Mesenchymal stem cell (in vitro differentiated cells and primary cell): ENCODE measurements around the gene CFAP97D1.

Experiments
- DNase-seq: peaks from one replicate; pipeline ENCODE4 v3.0.0-alpha.2; 2013
- H2AFZ ChIP-seq: one replicate; pipeline ENCODE4 v1.6.1; 2013; ENCODE audit warnings: low read depth, mild to moderate bottlenecking, control low read depth, inconsistent platforms, low read length, moderate library complexity
- H2AK5ac ChIP-seq: 2 replicates; pipeline ENCODE4 v1.6.1; 2013; ENCODE audit warnings: low read length, moderate library complexity, mild to moderate bottlenecking, inconsistent platforms; ENCODE audit not compliant: severe bottlenecking
- H2BK120ac ChIP-seq: one replicate; pipeline ENCODE4 v1.6.1; 2013; ENCODE audit warnings: low read depth, mild to moderate bottlenecking, inconsistent platforms, low read length, moderate library complexity
- H2BK12ac ChIP-seq, 2 experiments: one replicate each; pipeline ENCODE4 v1.6.1; 2013; ENCODE audit warnings: inconsistent platforms in 2 of 2, low read length in 2 of 2, mild to moderate bottlenecking in 2 of 2, moderate library complexity in 2 of 2, control low read depth in 1 of 2
- H2BK15ac ChIP-seq: one replicate; pipeline ENCODE4 v1.6.1; 2013; ENCODE audit warnings: mild to moderate bottlenecking, low read depth, inconsistent platforms; ENCODE audit not compliant: poor library complexity, severe bottlenecking
- H2BK5ac ChIP-seq: 2 replicates; pipeline ENCODE4 v1.6.1; 2013; ENCODE audit warnings: low read depth, mild to moderate bottlenecking, low read length, control low read depth, inconsistent platforms; ENCODE audit not compliant: poor library complexity, severe bottlenecking
- H3K14ac ChIP-seq, 2 experiments: one replicate each; pipeline ENCODE4 v1.6.1; 2013; ENCODE audit warnings: inconsistent platforms in 2 of 2, low read length in 2 of 2, control low read depth in 1 of 2, mild to moderate bottlenecking in 1 of 2, moderate library complexity in 1 of 2
- H3K18ac ChIP-seq, 2 experiments: one replicate each; pipeline ENCODE4 v1.6.1; 2013; ENCODE audit warnings: inconsistent platforms in 2 of 2, low read length in 2 of 2, control low read depth in 1 of 2, low read depth in 1 of 2, mild to moderate bottlenecking in 1 of 2
- H3K23ac ChIP-seq, 2 experiments: one replicate each; pipeline ENCODE4 v1.6.1; 2013; ENCODE audit warnings: inconsistent platforms in 2 of 2, low read length in 2 of 2, mild to moderate bottlenecking in 2 of 2, moderate library complexity in 2 of 2, control low read depth in 1 of 2
- H3K27ac ChIP-seq: 2 replicates; pipeline ENCODE4 v1.5.1; 2013; ENCODE audit warnings: mild to moderate bottlenecking, moderate library complexity, low read length, control low read depth, inconsistent platforms; ENCODE audit not compliant: poor library complexity, severe bottlenecking
- H3K27me3 ChIP-seq, 2 experiments: 2 replicates each; pipeline versions ENCODE4 v1.6.1 to v1.7.0; 2013; ENCODE audit warnings: low read length in 2 of 2, mild to moderate bottlenecking in 2 of 2, moderate library complexity in 2 of 2, control low read depth in 1 of 2, inconsistent platforms in 1 of 2; ENCODE audit not compliant: control insufficient read depth in 1 of 2, insufficient read depth in 1 of 2
- H3K36me3 ChIP-seq, 2 experiments: 2 replicates each; pipeline versions ENCODE4 v1.6.1 to v1.7.0; 2013; ENCODE audit warnings: low read length in 2 of 2, control low read depth in 1 of 2, inconsistent platforms in 1 of 2, low read depth in 1 of 2, mild to moderate bottlenecking in 1 of 2; ENCODE audit not compliant: insufficient read depth in 2 of 2, control insufficient read depth in 1 of 2
- H3K4ac ChIP-seq, 2 experiments: one replicate each; pipeline ENCODE4 v1.6.1; 2013; ENCODE audit warnings: inconsistent platforms in 2 of 2, low read length in 2 of 2, mild to moderate bottlenecking in 2 of 2, moderate library complexity in 2 of 2, control low read depth in 1 of 2, low read depth in 1 of 2
- H3K4me1 ChIP-seq: 2 replicates; pipeline ENCODE4 v1.6.1; 2013; ENCODE audit warnings: low read depth, low read length, control low read depth; ENCODE audit not compliant: control insufficient read depth, insufficient read depth
- H3K4me2 ChIP-seq: 2 replicates; pipeline ENCODE4 v1.6.1; 2013; ENCODE audit warnings: low read length, mild to moderate bottlenecking, inconsistent platforms; ENCODE audit not compliant: poor library complexity, severe bottlenecking
- H3K4me3 ChIP-seq, 2 experiments: 2 replicates each; pipeline versions ENCODE4 v1.5.1 to v1.7.0; 2013; ENCODE audit warnings: low read length in 2 of 2, mild to moderate bottlenecking in 2 of 2, control low read depth in 1 of 2, low read depth in 1 of 2; ENCODE audit not compliant: insufficient read depth in 1 of 2
- H3K79me1 ChIP-seq: replicated peaks from 2 replicates; pipeline ENCODE4 v1.6.1; 2013; ENCODE audit warnings: mild to moderate bottlenecking, control low read depth, low read length, inconsistent platforms; ENCODE audit not compliant: poor library complexity, severe bottlenecking
- H3K9ac ChIP-seq: 2 replicates; pipeline ENCODE4 v1.7.0; 2013; ENCODE audit warnings: mild to moderate bottlenecking, low read length, moderate library complexity
- H3K9me3 ChIP-seq: 2 replicates; pipeline ENCODE4 v1.7.0; 2013; ENCODE audit warnings: mild to moderate bottlenecking, low read length; ENCODE audit not compliant: control insufficient read depth
- H4K8ac ChIP-seq: one replicate; pipeline ENCODE4 v1.6.1; 2013; ENCODE audit warnings: inconsistent platforms, mild to moderate bottlenecking, low read length, moderate library complexity
- H4K91ac ChIP-seq: one replicate; pipeline ENCODE4 v1.6.1; 2013; ENCODE audit warnings: mild to moderate bottlenecking, low read length, inconsistent platforms
- WGBS: methylation state at CpG from one replicate; pipeline ENCODE4 v1.1.7; 2013; ENCODE audit warnings: mixed read lengths; 5-methylcytosine and 5-hydroxymethylcytosine counted together

CFAP97D1 gene

DNA sequence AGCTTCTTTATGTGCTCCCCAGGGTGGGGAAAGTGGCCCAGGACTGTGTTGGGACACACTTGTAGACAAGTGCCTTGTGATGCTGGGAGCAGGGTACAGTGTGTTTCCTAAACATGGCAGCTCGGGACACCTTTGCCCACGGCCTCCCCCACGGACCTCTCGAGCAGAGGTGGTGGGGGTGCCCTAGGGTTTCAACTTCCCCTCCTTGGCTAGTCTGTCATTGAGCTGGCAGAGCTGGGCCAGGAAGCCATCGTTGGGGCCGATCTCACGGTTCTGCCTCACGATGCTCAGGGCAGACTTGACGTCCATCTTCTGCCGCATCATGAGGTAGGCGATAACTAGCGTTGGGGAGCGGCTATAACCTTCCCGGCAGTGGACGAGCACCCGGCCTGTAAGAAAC, 10.8 kb upstream of the CFAP97D1 start:
- Histone ChIP-seq H3K18ac (no peak overlapping the region), H2AK5ac (no peak overlapping the region), H2AFZ (no peak overlapping the region), H3K4me2 (no peak overlapping the region), H3K9me3 (no peaks in the 10 kb centered on the region), H3K9ac (no peak overlapping the region), H4K91ac (no peak overlapping the region), H2BK5ac (no peak overlapping the region), H2BK120ac (no peak overlapping the region), H3K36me3 (peaks cover 60 to 73% of the 10 kb centered on the region in 2 experiments), H3K23ac (no peak overlapping the region), H3K4me1 (peaks cover 3% of the 10 kb centered on the region), H3K14ac (no peak overlapping the region), H3K4ac (no peak overlapping the region), H3K4me3 (no peak overlapping the region), H3K79me1 (peaks cover 24% of the 10 kb centered on the region), H3K27me3 (no peaks in the 10 kb centered on the region), H2BK12ac (no peak overlapping the region), H2BK15ac (no peak overlapping the region), H4K8ac (no peak overlapping the region), H3K27ac (no peak overlapping the region)
- DNase-seq, result no peak
- WGBS, result 96% methylated on average over 16 of the region's 16 CpGs

DNA sequence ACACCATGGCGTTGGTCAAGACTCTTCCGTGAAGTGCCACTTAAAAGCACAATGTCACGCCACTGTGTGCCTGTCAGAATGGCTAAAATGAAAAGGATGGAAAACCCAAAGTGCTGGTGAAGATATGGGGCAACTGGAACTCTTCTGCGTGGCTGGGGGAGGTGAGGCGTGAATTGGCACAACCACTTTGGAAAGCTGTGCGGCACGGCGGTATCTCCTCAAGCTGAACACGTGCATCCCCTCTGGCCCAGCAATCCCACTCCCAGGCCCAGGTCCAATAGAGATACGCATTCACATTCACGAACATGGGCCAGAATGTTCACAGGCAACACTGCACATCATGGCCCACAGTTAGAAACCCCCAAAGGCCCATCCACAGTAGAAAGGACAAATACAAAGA, 10.4 kb upstream of the CFAP97D1 start:
- no peak overlapping the region for H2AFZ ChIP-seq
- no peak overlapping the region for H2BK120ac ChIP-seq
- no peak overlapping the region for H3K4ac ChIP-seq
- no peak overlapping the region for H4K8ac ChIP-seq
- H3K9ac ChIP-seq, result no peak overlapping the region
- H3K23ac ChIP-seq, result no peak overlapping the region
- H3K4me2 ChIP-seq, result no peak overlapping the region
- H3K14ac ChIP-seq, result no peak overlapping the region
- H3K9me3 ChIP-seq, result no peaks in the 10 kb centered on the region
- no peak overlapping the region for H2BK15ac ChIP-seq
- WGBS, result over 99% methylated on average over 11 of the region's 11 CpGs
- H2BK12ac ChIP-seq, result no peak overlapping the region
- DNase-seq, result no peak
- no peaks in the 10 kb centered on the region for H3K27me3 ChIP-seq
- peaks cover 3% of the 10 kb centered on the region for H3K4me1 ChIP-seq
- H3K36me3 ChIP-seq, result peaks cover 64 to 77% of the 10 kb centered on the region in 2 experiments
- no peak overlapping the region for H3K4me3 ChIP-seq
- H3K27ac ChIP-seq, result no peak overlapping the region
- no peak overlapping the region for H2BK5ac ChIP-seq
- H3K18ac ChIP-seq, result no peak overlapping the region
- H2AK5ac ChIP-seq, result no peak overlapping the region
- peaks cover 28% of the 10 kb centered on the region for H3K79me1 ChIP-seq
- no peak overlapping the region for H4K91ac ChIP-seq

DNA sequence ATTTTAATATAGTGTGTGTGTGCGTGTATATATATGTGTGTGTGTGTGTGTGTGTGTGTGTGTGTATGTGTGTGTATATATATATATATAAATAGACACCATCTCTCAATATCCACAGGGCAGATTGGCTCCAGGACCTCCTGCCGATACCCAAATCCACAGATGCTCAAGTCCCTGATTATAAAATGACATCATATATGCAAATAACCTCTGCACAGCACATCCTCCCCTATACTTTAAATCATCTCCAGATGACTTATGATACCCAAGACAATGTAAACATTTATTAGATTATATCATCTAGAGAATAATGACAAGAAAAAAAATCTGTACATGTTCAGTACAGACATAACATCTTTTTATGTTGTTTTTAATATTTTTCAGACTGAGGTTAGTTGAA, 9.3 kb upstream of the CFAP97D1 start:
- H3K18ac ChIP-seq, result no peak overlapping the region
- no peak overlapping the region for H4K91ac ChIP-seq
- no peak overlapping the region for H3K4ac ChIP-seq
- no peak overlapping the region for H2BK15ac ChIP-seq
- H2BK120ac ChIP-seq, result no peak overlapping the region
- H2BK5ac ChIP-seq, result no peak overlapping the region
- H3K23ac ChIP-seq, result no peak overlapping the region
- H3K4me1 ChIP-seq, result peaks cover 3% of the 10 kb centered on the region
- no peak overlapping the region for H3K27ac ChIP-seq
- WGBS, result 100% methylated on average over 1 of the region's 2 CpGs
- no peak overlapping the region for H2AFZ ChIP-seq
- no peak overlapping the region for H2AK5ac ChIP-seq
- no peak overlapping the region for H2BK12ac ChIP-seq
- H3K14ac ChIP-seq, result no peak overlapping the region
- peaks cover 35% of the 10 kb centered on the region for H3K79me1 ChIP-seq
- H3K36me3 ChIP-seq, result peaks cover 71 to 78% of the 10 kb centered on the region in 2 experiments
- H3K9me3 ChIP-seq, result no peaks in the 10 kb centered on the region
- DNase-seq, result no peak
- H3K27me3 ChIP-seq, result no peaks in the 10 kb centered on the region
- H3K9ac ChIP-seq, result no peak overlapping the region
- H3K4me2 ChIP-seq, result no peak overlapping the region
- H3K4me3 ChIP-seq, result no peak overlapping the region
- no peak overlapping the region for H4K8ac ChIP-seq

DNA sequence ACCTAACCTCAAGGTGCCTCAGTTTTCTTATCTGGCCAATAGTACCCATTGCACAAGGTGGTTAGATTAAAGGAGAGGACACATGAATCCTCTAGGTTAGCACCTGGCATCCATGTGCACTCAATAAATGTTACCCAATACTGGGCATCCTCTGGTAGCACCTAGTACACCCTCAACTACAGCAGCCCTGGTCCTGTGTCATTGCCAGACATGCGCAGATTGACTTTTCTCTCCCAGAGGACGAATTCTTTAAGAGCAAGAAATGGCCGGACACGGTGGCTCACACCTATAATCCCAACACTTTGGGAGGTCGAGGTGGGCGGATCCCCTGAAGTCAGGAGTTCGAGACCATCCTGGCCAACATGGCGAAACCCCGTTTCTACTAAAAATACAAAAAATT, 8.8 kb upstream of the CFAP97D1 start:
- Histone ChIP-seq H2BK15ac (no peak overlapping the region), H3K9ac (no peak overlapping the region), H3K4me1 (peaks cover 7% of the 10 kb centered on the region), H3K79me1 (peaks cover 40% of the 10 kb centered on the region), H3K27me3 (no peaks in the 10 kb centered on the region), H2AFZ (no peak overlapping the region), H2BK120ac (no peak overlapping the region), H3K4ac (no peak overlapping the region), H3K4me3 (no peak overlapping the region), H3K23ac (no peak overlapping the region), H3K9me3 (no peaks in the 10 kb centered on the region), H4K8ac (no peak overlapping the region), H2BK5ac (no peak overlapping the region), H3K27ac (no peak overlapping the region), H3K36me3 (peaks cover 76 to 79% of the 10 kb centered on the region in 2 experiments), H3K14ac (no peak overlapping the region), H4K91ac (no peak overlapping the region), H2BK12ac (no peak overlapping the region), H3K18ac (no peak overlapping the region), H2AK5ac (no peak overlapping the region), H3K4me2 (no peak overlapping the region)
- over 99% methylated on average over 9 of the region's 9 CpGs for WGBS
- DNase-seq, result no peak
